ENCODE measurements around the gene APRT. TPM values are rescaled to one million over a fixed set of nuclear protein-coding genes. Genes with fewer than 3 reads are reported as not detected.

Gene APRT
- total and polyA plus RNA-seq, 2 of the 8 experiments (the other 6 are each of a cell fraction or from before 2014, with no cell fraction given) = 221 to 267 TPM

- no peak; the same call in 1 of the 2 replicates for TF ChIP-seq MAX (IDR thresholded peaks at IDR 0.05)
- TF ChIP-seq EGR1 (IDR thresholded peaks at IDR 0.05; ENCODE audit: borderline replicate concordance, low read depth, low read length) = no peak
- no peak for TF ChIP-seq TEAD4 (IDR thresholded peaks at IDR 0.05; ENCODE audit: low read depth, low read length)
- TF ChIP-seq POLR2AphosphoS5 (IDR thresholded peaks at IDR 0.05; ENCODE audit: low read depth, low read length) = peak; percentile 67
- no peak for TF ChIP-seq RNF2 (IDR thresholded peaks at IDR 0.05; ENCODE audit: borderline replicate concordance, low read depth, low read length, missing control alignments, poor library complexity, severe bottlenecking)
- no peak for TF ChIP-seq SIN3A (conservative IDR thresholded peaks at IDR 0.05 in 1 of 2, IDR thresholded peaks at IDR 0.05 in 1 of 2; ENCODE audit: low read depth in 1 of 2, low read length in 2 of 2)
Observed at GRCh38 chr16:88803264-88803987, 8.3 kb downstream of the APRT start, which contains the start of gene CDT1 (continued).

Data from H1 (cell line).